ENCODE measurements around the gene CORIN. TPM values are rescaled to one million over a fixed set of nuclear protein-coding genes. Genes with fewer than 3 reads are reported as not detected.

Gene CORIN
- polyA plus RNA-seq, 1 donor from 2014 or later, result not detected

GRCh38 chr4:47651231-47651630 is 186.6 kb downstream of the CORIN start:
- no peak overlapping the region for H3K4me3 Mint-ChIP-seq
- H3K27ac Mint-ChIP-seq, result no peak overlapping the region
- H3K27me3 Mint-ChIP-seq, result peaks cover 1% of the 10 kb centered on the region
- H3K36me3 Mint-ChIP-seq, result no peaks in the 10 kb centered on the region
- H3K4me1 Mint-ChIP-seq, result peaks cover 0 to 1% (median 0%) of the 10 kb centered on the region in 3 donors
- no peaks in the 10 kb centered on the region for H3K9me3 Mint-ChIP-seq

- Mint-ChIP-seq H3K9me3 (no peaks in the 10 kb centered on the region), H3K4me1 (peaks cover 0 to 1% (median 0%) of the 10 kb centered on the region in 3 donors), H3K4me3 (no peak overlapping the region), H3K27ac (no peak overlapping the region), H3K27me3 (peaks cover 1% of the 10 kb centered on the region), H3K36me3 (no peaks in the 10 kb centered on the region)
Observed at GRCh38 chr4:47650584-47651130, 187.2 kb downstream of the CORIN start.

GRCh38 chr4:47647544-47647943 is 190.3 kb downstream of the CORIN start:
- Mint-ChIP-seq H3K27ac (no peak overlapping the region), H3K36me3 (peaks cover 2% of the 10 kb centered on the region), H3K4me1 (peaks cover 0 to 1% (median 0%) of the 10 kb centered on the region in 3 donors), H3K4me3 (no peak overlapping the region), H3K27me3 (peaks cover 4% of the 10 kb centered on the region), H3K9me3 (no peaks in the 10 kb centered on the region)

GRCh38 chr4:47647029-47647428 is 190.8 kb downstream of the CORIN start:
- peaks cover 4% of the 10 kb centered on the region for H3K27me3 Mint-ChIP-seq
- H3K36me3 Mint-ChIP-seq, result peaks cover 2% of the 10 kb centered on the region
- no peak overlapping the region for H3K27ac Mint-ChIP-seq
- H3K4me1 Mint-ChIP-seq, result peaks cover 0 to 2% (median 1%) of the 10 kb centered on the region in 3 donors
- H3K9me3 Mint-ChIP-seq, result no peaks in the 10 kb centered on the region
- no peak overlapping the region for H3K4me3 Mint-ChIP-seq

GRCh38 chr4:47646372-47646771 is 191.5 kb downstream of the CORIN start:
- peaks cover 2% of the 10 kb centered on the region for H3K36me3 Mint-ChIP-seq
- no peak overlapping the region for H3K4me3 Mint-ChIP-seq
- peaks cover 0 to 2% (median 1%) of the 10 kb centered on the region in 3 donors for H3K4me1 Mint-ChIP-seq
- no peak overlapping the region for H3K27ac Mint-ChIP-seq
- H3K9me3 Mint-ChIP-seq, result no peaks in the 10 kb centered on the region
- peaks cover 4% of the 10 kb centered on the region for H3K27me3 Mint-ChIP-seq

GRCh38 chr4:47643845-47644244 is 194.0 kb downstream of the CORIN start:
- H3K27me3 Mint-ChIP-seq, result peaks cover 4% of the 10 kb centered on the region
- H3K9me3 Mint-ChIP-seq, result peaks cover 0 to 1% (median 0%) of the 10 kb centered on the region in 3 donors
- H3K4me3 Mint-ChIP-seq, result no peak overlapping the region
- no peak overlapping the region for H3K27ac Mint-ChIP-seq
- H3K36me3 Mint-ChIP-seq, result peaks cover 7% of the 10 kb centered on the region
- peaks cover 0 to 2% (median 0%) of the 10 kb centered on the region in 3 donors for H3K4me1 Mint-ChIP-seq

GRCh38 chr4:47642985-47643760 is 194.7 kb downstream of the CORIN start:
- H3K27ac Mint-ChIP-seq, result no peak overlapping the region

GRCh38 chr4:47642191-47642830 is 195.6 kb downstream of the CORIN start:
- H3K9me3 Mint-ChIP-seq, result peaks cover 0 to 7% (median 0%) of the 10 kb centered on the region in 3 donors
- H3K27me3 Mint-ChIP-seq, result peaks cover 8% of the 10 kb centered on the region
- no peak overlapping the region for H3K27ac Mint-ChIP-seq
- peaks cover 0 to 2% (median 0%) of the 10 kb centered on the region in 3 donors for H3K4me1 Mint-ChIP-seq
- peaks cover 8% of the 10 kb centered on the region for H3K36me3 Mint-ChIP-seq
- H3K4me3 Mint-ChIP-seq, result no peak overlapping the region

More at GRCh38 chr4:47642985-47643760, 194.7 kb downstream of the CORIN start:
- Mint-ChIP-seq H3K4me3 (no peak overlapping the region), H3K9me3 (peaks cover 0 to 4% (median 0%) of the 10 kb centered on the region in 3 donors), H3K27me3 (peaks cover 4% of the 10 kb centered on the region), H3K4me1 (peaks cover 0 to 2% (median 0%) of the 10 kb centered on the region in 3 donors), H3K36me3 (peaks cover 7% of the 10 kb centered on the region)

GRCh38 chr4:47641755-47642154 is 196.1 kb downstream of the CORIN start:
- H3K9me3 Mint-ChIP-seq, result peaks cover 1 to 10% (median 5%) of the 10 kb centered on the region in 3 donors
- peaks cover 0 to 2% (median 0%) of the 10 kb centered on the region in 3 donors for H3K4me1 Mint-ChIP-seq
- H3K36me3 Mint-ChIP-seq, result peaks cover 8% of the 10 kb centered on the region
- H3K4me3 Mint-ChIP-seq, result no peak overlapping the region
- peaks cover 8% of the 10 kb centered on the region for H3K27me3 Mint-ChIP-seq
- no peak overlapping the region for H3K27ac Mint-ChIP-seq

- Mint-ChIP-seq H3K27ac (no peak overlapping the region), H3K9me3 (peaks cover 3 to 18% (median 8%) of the 10 kb centered on the region in 3 donors), H3K4me3 (no peak overlapping the region), H3K4me1 (peaks cover 0 to 2% (median 0%) of the 10 kb centered on the region in 3 donors), H3K36me3 (peaks cover 8% of the 10 kb centered on the region), H3K27me3 (peaks cover 8% of the 10 kb centered on the region)
Observed at GRCh38 chr4:47640911-47641310, 197.0 kb downstream of the CORIN start.

GRCh38 chr4:47639531-47639930 is 198.3 kb downstream of the CORIN start:
- Mint-ChIP-seq H3K9me3 (peaks cover 3 to 21% (median 8%) of the 10 kb centered on the region in 3 donors), H3K27ac (no peak overlapping the region), H3K4me1 (peaks cover 0 to 2% (median 0%) of the 10 kb centered on the region in 3 donors), H3K36me3 (peaks cover 8% of the 10 kb centered on the region), H3K27me3 (peaks cover 11% of the 10 kb centered on the region), H3K4me3 (no peak overlapping the region)

GRCh38 chr4:47631161-47631560 is 206.7 kb downstream of the CORIN start:
- Mint-ChIP-seq H3K27me3 (peaks cover 3% of the 10 kb centered on the region), H3K27ac (no peak overlapping the region), H3K4me3 (no peak overlapping the region), H3K4me1 (no peaks in the 10 kb centered on the region), H3K9me3 (peaks cover 0 to 5% (median 0%) of the 10 kb centered on the region in 3 donors), H3K36me3 (no peaks in the 10 kb centered on the region)

GRCh38 chr4:47624031-47624441 is 213.8 kb downstream of the CORIN start:
- Mint-ChIP-seq H3K36me3 (no peaks in the 10 kb centered on the region), H3K27me3 (no peaks in the 10 kb centered on the region), H3K4me3 (no peak overlapping the region), H3K4me1 (no peaks in the 10 kb centered on the region), H3K27ac (no peak overlapping the region), H3K9me3 (peaks cover 0 to 3% (median 0%) of the 10 kb centered on the region in 3 donors)

GRCh38 chr4:47621181-47621580 is 216.7 kb downstream of the CORIN start:
- Mint-ChIP-seq H3K9me3 (peaks cover 0 to 3% (median 2%) of the 10 kb centered on the region in 3 donors), H3K4me3 (no peak overlapping the region), H3K27ac (no peak overlapping the region), H3K27me3 (no peaks in the 10 kb centered on the region), H3K4me1 (no peaks in the 10 kb centered on the region), H3K36me3 (no peaks in the 10 kb centered on the region)

- no peaks in the 10 kb centered on the region for H3K4me1 Mint-ChIP-seq
- H3K27me3 Mint-ChIP-seq, result no peaks in the 10 kb centered on the region
- H3K27ac Mint-ChIP-seq, result no peak overlapping the region
Observed at GRCh38 chr4:47619691-47620090, 218.2 kb downstream of the CORIN start.

More at GRCh38 chr4:47619691-47620090, 218.2 kb downstream of the CORIN start:
- no peak overlapping the region for H3K4me3 Mint-ChIP-seq
- H3K36me3 Mint-ChIP-seq, result no peaks in the 10 kb centered on the region
- peaks cover 0 to 3% (median 2%) of the 10 kb centered on the region in 3 donors for H3K9me3 Mint-ChIP-seq
